H9 (cell line): ENCODE results near the gene VGF. TPM values are rescaled to one million over a fixed set of nuclear protein-coding genes. Genes with fewer than 3 reads are reported as not detected.

Experiments used
- DNase-seq: peaks from one replicate; pipeline ENCODE4 v3.0.0-alpha.2; 2017
- H2AFZ ChIP-seq: one replicate; pipeline ENCODE4 v1.6.1; 2013; ENCODE audit warnings: mild to moderate bottlenecking, low read length, control low read depth, moderate library complexity
- H2AK5ac ChIP-seq: 2 replicates; pipeline ENCODE4 v1.6.1; 2013; ENCODE audit warnings: low read length, control low read depth, mixed read lengths; ENCODE audit not compliant: insufficient read length
- H2BK120ac ChIP-seq: one replicate; pipeline ENCODE4 v1.6.1; 2013; ENCODE audit warnings: low read depth, mild to moderate bottlenecking, low read length, control low read depth, inconsistent platforms; ENCODE audit not compliant: poor library complexity, severe bottlenecking
- H2BK12ac ChIP-seq: 2 replicates; pipeline ENCODE4 v1.6.1; 2013; ENCODE audit warnings: low read length, control low read depth, mixed read lengths, low read depth; ENCODE audit not compliant: insufficient read length
- H2BK15ac ChIP-seq: 2 replicates; pipeline ENCODE4 v1.6.1; 2013; ENCODE audit warnings: low read depth, low read length, control low read depth
- H2BK20ac ChIP-seq: one replicate; pipeline ENCODE4 v1.6.1; 2013; ENCODE audit warnings: low read depth, mild to moderate bottlenecking, low read length, control low read depth, inconsistent platforms; ENCODE audit not compliant: poor library complexity, severe bottlenecking
- H2BK5ac ChIP-seq: 2 replicates; pipeline ENCODE4 v1.6.1; 2013; ENCODE audit warnings: low read length, control low read depth, mixed read lengths; ENCODE audit not compliant: insufficient read length
- H3K14ac ChIP-seq: 2 replicates; pipeline ENCODE4 v1.6.1; 2013; ENCODE audit warnings: low read length, control low read depth; ENCODE audit not compliant: insufficient read depth
- H3K18ac ChIP-seq: 2 replicates; pipeline ENCODE4 v1.6.1; 2013; ENCODE audit warnings: low read depth, mild to moderate bottlenecking, mixed read lengths, low read length, control low read depth; ENCODE audit not compliant: insufficient read length
- H3K23ac ChIP-seq: 2 replicates; pipeline ENCODE4 v1.6.1; 2013; ENCODE audit warnings: low read length, control low read depth, mixed read lengths, low read depth; ENCODE audit not compliant: insufficient read length
- H3K23me2 ChIP-seq: 2 replicates; pipeline ENCODE4 v1.6.1; 2013; ENCODE audit warnings: low read depth, mild to moderate bottlenecking, mixed read lengths, low read length, control low read depth; ENCODE audit not compliant: insufficient read length, poor library complexity, severe bottlenecking
- H3K27ac ChIP-seq: 2 replicates; pipeline ENCODE4 v1.5.1; 2013; ENCODE audit warnings: low read length, control low read depth, mixed read lengths, low read depth; ENCODE audit not compliant: insufficient read length
- H3K27me3 ChIP-seq: 2 replicates; pipeline ENCODE4 v1.6.1; 2013; ENCODE audit warnings: low read length, control low read depth, inconsistent platforms; ENCODE audit not compliant: insufficient read depth
- H3K4ac ChIP-seq: 2 replicates; pipeline ENCODE4 v1.6.1; 2013; ENCODE audit warnings: low read depth, mild to moderate bottlenecking, control low read depth, inconsistent platforms, low read length, moderate library complexity
- H3K4me1 ChIP-seq: 2 replicates; pipeline ENCODE4 v1.6.1; 2013; ENCODE audit warnings: low read length, control low read depth, inconsistent platforms; ENCODE audit not compliant: insufficient read depth
- H3K4me2 ChIP-seq: 2 replicates; pipeline ENCODE4 v1.6.1; 2013; ENCODE audit warnings: low read length, control low read depth, mixed read lengths; ENCODE audit not compliant: insufficient read length, insufficient read depth
- H3K56ac ChIP-seq: 2 replicates; pipeline ENCODE4 v1.6.1; 2013; ENCODE audit warnings: low read depth, mild to moderate bottlenecking, mixed read lengths, low read length, control low read depth; ENCODE audit not compliant: insufficient read length
- H3K79me1 ChIP-seq: 2 replicates; pipeline ENCODE4 v1.6.1; 2013; ENCODE audit warnings: low read depth, mild to moderate bottlenecking, moderate library complexity, low read length, control low read depth, inconsistent platforms; ENCODE audit not compliant: insufficient read depth, poor library complexity, severe bottlenecking
- H3K79me2 ChIP-seq: 2 replicates; pipeline ENCODE4 v1.6.1; 2013; ENCODE audit warnings: low read length, control low read depth, inconsistent platforms; ENCODE audit not compliant: insufficient read depth
- H3K9ac ChIP-seq: 2 replicates; pipeline ENCODE4 v1.6.1; 2013; ENCODE audit warnings: low read length, control low read depth, mixed read lengths; ENCODE audit not compliant: insufficient read length; ENCODE audit errors: extremely low read depth
- H3K9me3 ChIP-seq: one replicate; pipeline ENCODE4 v1.6.1; 2013; ENCODE audit warnings: low read depth, low read length, inconsistent platforms; ENCODE audit not compliant: control insufficient read depth
- H3T11ph ChIP-seq: one replicate; pipeline ENCODE4 v1.6.1; 2013; ENCODE audit warnings: mild to moderate bottlenecking, low read length, control low read depth, inconsistent platforms
- H4K20me1 ChIP-seq: one replicate; pipeline ENCODE4 v1.6.1; 2013; ENCODE audit not compliant: control insufficient read depth, insufficient read length, insufficient read depth
- H4K5ac ChIP-seq: 2 replicates; pipeline ENCODE4 v1.6.1; 2013; ENCODE audit warnings: low read depth, mild to moderate bottlenecking, mixed read lengths, low read length, control low read depth; ENCODE audit not compliant: insufficient read length
- H4K8ac ChIP-seq: replicated peaks from 2 replicates; pipeline ENCODE4 v1.6.1; 2013; ENCODE audit warnings: low read length, control low read depth, mixed read lengths, low read depth; ENCODE audit not compliant: insufficient read length
- H4K91ac ChIP-seq: 2 replicates; pipeline ENCODE4 v1.6.1; 2013; ENCODE audit warnings: low read depth, mild to moderate bottlenecking, moderate library complexity, mixed read lengths, low read length, control low read depth; ENCODE audit not compliant: insufficient read length
- H3K27ac Mint-ChIP-seq, 3 experiments: 2 replicates in 2 of 3; 3 replicates in 1 of 3; pipeline ENCODE4 v1.8.0; 2020 to 2021; ENCODE audit warnings: mixed read lengths in 3 of 3, mild to moderate bottlenecking in 1 of 3, moderate library complexity in 1 of 3
- H3K27me3 Mint-ChIP-seq: 2 replicates; pipeline ENCODE4 v1.8.0; 2021; ENCODE audit warnings: low read depth, mild to moderate bottlenecking, moderate library complexity, mixed read lengths
- H3K36me3 Mint-ChIP-seq, 3 experiments: 2 replicates in 2 of 3; 3 replicates in 1 of 3; pipeline ENCODE4 v1.8.0; 2020 to 2021; ENCODE audit warnings: low read depth in 3 of 3, mixed read lengths in 3 of 3; ENCODE audit not compliant: insufficient read depth in 1 of 3
- H3K4me1 Mint-ChIP-seq, 2 experiments: 2 replicates each; pipeline ENCODE4 v1.8.0; 2020; ENCODE audit warnings: mixed read lengths in 2 of 2
- H3K4me3 Mint-ChIP-seq, 2 experiments: 2 replicates in 1 of 2; 3 replicates in 1 of 2; pipeline ENCODE4 v1.8.0; 2020 to 2021; ENCODE audit warnings: mild to moderate bottlenecking in 2 of 2, mixed read lengths in 2 of 2, moderate library complexity in 1 of 2
- H3K9me3 Mint-ChIP-seq, 2 experiments: 2 replicates in 1 of 2; 3 replicates in 1 of 2; pipeline ENCODE4 v1.8.0; 2020; ENCODE audit warnings: mild to moderate bottlenecking in 2 of 2, mixed read lengths in 2 of 2, moderate library complexity in 1 of 2
- CTCF ChIP-seq: fragments of 200-600 bp; sonication (generic); conservative IDR thresholded peaks from 3 replicates; pipeline ENCODE4 v1.8.0; 2021; ENCODE audit warnings: antibody characterized with exemption, mild to moderate bottlenecking
- WGBS: extraction: QIAGEN DNeasy Blood & Tissue Kit; methylation state at CpG from one replicate; pipeline ENCODE4 v1.1.7; 2013; ENCODE audit warnings: missing lambda C conversion rate, low lambda C conversion rate, mixed read lengths; ENCODE audit not compliant: insufficient read length; ENCODE audit errors: extremely low coverage; 5-methylcytosine and 5-hydroxymethylcytosine counted together
- total RNA-seq: library from RNA; stranded (reverse); gene quantifications from 2 replicates; pipeline ENCODE4 v1.2.1, GENCODE V29; 2021

Gene VGF
- total RNA-seq, 1 experiment from 2014 or later: 37.1 TPM

- peaks cover 13% of the 10 kb centered on the region; the same call in 1 of the 2 replicates for H3K4me1 ChIP-seq
- H3K36me3 Mint-ChIP-seq: no peaks in the 10 kb centered on the region
- peaks cover 100% of the 10 kb centered on the region for H3K27me3 Mint-ChIP-seq
- H4K91ac ChIP-seq: no peak overlapping the region
- H3T11ph ChIP-seq: no peak overlapping the region
- H2BK120ac ChIP-seq: no peak overlapping the region
- WGBS: no CpG with 5 or more reads among the region's 79 CpGs
- H2BK12ac ChIP-seq: no peak overlapping the region
- peaks cover 54 to 59% of the 10 kb centered on the region in 2 experiments for H3K4me1 Mint-ChIP-seq
- no peak overlapping the region for H4K5ac ChIP-seq
- H3K14ac ChIP-seq: no peak overlapping the region
- H3K27ac ChIP-seq: no peak overlapping the region
- H3K9ac ChIP-seq: no peak overlapping the region
- H3K79me1 ChIP-seq: no peaks in the 10 kb centered on the region
- no peak overlapping the region for H3K23ac ChIP-seq
- H3K18ac ChIP-seq: no peak overlapping the region
- peak; percentile 69 for DNase-seq
- H2AK5ac ChIP-seq: no peak overlapping the region
- H3K9me3 Mint-ChIP-seq: peaks cover 0 to 2% of the 10 kb centered on the region in 2 experiments; a peak in 2 of 5 replicates
- H3K23me2 ChIP-seq: peaks cover 40% of the 10 kb centered on the region
- no peak overlapping the region for H3K56ac ChIP-seq
- peak overlapping the region in 1 of 3 experiments; percentile 24; a peak in 1 of 7 replicates for H3K27ac Mint-ChIP-seq
- H3K27me3 ChIP-seq: peaks cover 68% of the 10 kb centered on the region
- no peak overlapping the region for H2AFZ ChIP-seq
- no peaks in the 10 kb centered on the region for H3K79me2 ChIP-seq
- no peak overlapping the region for H2BK20ac ChIP-seq
- H3K4ac ChIP-seq: no peak overlapping the region
- no peak overlapping the region for H2BK5ac ChIP-seq
- no peaks in the 10 kb centered on the region for H3K9me3 ChIP-seq
- H3K4me2 ChIP-seq: peak overlapping the region; percentile 68
- H2BK15ac ChIP-seq: no peak overlapping the region
- TF ChIP-seq CTCF: no peak
- no peaks in the 10 kb centered on the region for H4K20me1 ChIP-seq
- H4K8ac ChIP-seq: no peak overlapping the region
- H3K4me3 Mint-ChIP-seq: peak overlapping the region; percentile 55 to 79
Observed at GRCh38 chr7:101172005-101172853, 6.9 kb upstream of the VGF start.
